VCaP (cell line): ENCODE results near the gene RAB44.

Source experiments
- H3K27ac ChIP-seq: fragments of 450-650 bp; 2 replicates; pipeline ENCODE4 v1.5.1; 2017
- TF ChIP-seq, protein P1 (sequence below): fragments of 450-650 bp; conservative IDR thresholded peaks from 2 replicates; pipeline ENCODE4 v1.5.1; 2017; ENCODE audit warnings: mild to moderate bottlenecking, moderate library complexity

The RAB44 gene

DNA sequence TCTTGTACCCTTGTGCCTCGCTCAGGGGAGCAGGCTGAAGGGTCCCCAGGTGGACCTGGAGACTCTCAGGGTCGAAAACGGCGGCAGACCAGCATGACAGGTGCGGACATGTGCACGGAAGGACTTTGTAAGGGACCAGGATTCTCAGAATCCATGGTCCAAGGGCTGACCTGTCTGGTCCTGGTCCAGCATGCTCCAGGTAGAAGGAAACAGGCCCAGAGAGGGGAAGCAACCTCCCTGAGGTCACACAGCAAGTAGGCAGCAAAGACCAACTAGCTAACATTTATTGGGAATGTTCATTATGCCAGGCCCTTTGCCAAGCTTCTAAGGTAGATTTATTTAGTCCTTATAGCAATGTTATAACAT is 13.2 kb upstream of the RAB44 start:
- H3K27ac ChIP-seq: peak overlapping the region; percentile 76
- TF ChIP-seq, protein P1, sequence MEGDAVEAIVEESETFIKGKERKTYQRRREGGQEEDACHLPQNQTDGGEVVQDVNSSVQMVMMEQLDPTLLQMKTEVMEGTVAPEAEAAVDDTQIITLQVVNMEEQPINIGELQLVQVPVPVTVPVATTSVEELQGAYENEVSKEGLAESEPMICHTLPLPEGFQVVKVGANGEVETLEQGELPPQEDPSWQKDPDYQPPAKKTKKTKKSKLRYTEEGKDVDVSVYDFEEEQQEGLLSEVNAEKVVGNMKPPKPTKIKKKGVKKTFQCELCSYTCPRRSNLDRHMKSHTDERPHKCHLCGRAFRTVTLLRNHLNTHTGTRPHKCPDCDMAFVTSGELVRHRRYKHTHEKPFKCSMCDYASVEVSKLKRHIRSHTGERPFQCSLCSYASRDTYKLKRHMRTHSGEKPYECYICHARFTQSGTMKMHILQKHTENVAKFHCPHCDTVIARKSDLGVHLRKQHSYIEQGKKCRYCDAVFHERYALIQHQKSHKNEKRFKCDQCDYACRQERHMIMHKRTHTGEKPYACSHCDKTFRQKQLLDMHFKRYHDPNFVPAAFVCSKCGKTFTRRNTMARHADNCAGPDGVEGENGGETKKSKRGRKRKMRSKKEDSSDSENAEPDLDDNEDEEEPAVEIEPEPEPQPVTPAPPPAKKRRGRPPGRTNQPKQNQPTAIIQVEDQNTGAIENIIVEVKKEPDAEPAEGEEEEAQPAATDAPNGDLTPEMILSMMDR: no peak

DNA sequence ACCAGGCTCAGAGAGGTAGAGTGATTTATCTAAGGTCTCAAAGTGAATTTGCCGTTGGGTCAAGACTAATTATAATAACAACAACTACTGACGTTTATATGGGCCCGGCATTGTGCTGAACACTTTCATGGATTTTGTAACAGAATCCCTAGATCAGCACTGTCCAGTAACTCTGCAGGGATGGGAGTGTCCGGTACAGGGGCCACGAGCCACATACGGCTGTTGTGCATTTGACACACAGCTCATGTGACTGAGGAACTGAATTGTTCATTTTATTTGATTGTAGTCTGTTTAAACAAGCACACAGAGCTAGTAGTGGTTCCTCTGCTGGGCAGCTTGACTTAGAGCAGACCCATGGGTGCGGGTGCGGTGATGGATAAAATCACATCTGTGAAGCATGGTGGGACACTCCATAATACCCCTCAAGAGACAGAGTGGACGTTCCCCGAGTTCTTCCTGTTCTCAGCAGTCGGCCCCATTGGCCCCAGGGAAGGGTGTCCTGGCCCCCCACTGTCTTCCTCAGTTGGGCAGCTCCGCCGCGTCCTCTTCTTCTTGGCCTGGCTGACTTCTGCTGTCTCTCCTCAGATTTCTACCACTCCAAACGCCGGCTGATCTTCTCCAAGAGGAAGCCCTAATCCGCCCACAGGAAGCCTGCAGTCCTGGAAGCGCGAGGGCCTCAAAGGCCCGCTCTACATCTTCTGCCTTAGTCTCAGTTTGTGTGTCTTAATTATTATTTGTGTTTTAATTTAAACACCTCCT is 12.3 kb upstream of the RAB44 start:
- no peak overlapping the region for H3K27ac ChIP-seq
- TF ChIP-seq, protein P1: no peak

DNA sequence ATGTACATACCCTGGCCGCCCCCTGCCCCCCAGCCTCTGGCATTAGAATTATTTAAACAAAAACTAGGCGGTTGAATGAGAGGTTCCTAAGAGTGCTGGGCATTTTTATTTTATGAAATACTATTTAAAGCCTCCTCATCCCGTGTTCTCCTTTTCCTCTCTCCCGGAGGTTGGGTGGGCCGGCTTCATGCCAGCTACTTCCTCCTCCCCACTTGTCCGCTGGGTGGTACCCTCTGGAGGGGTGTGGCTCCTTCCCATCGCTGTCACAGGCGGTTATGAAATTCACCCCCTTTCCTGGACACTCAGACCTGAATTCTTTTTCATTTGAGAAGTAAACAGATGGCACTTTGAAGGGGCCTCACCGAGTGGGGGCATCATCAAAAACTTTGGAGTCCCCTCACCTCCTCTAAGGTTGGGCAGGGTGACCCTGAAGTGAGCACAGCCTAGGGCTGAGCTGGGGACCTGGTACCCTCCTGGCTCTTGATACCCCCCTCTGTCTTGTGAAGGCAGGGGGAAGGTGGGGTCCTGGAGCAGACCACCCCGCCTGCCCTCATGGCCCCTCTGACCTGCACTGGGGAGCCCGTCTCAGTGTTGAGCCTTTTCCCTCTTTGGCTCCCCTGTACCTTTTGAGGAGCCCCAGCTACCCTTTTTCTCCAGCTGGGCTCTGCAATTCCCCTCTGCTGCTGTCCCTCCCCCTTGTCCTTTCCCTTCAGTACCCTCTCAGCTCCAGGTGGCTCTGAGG is 11.5 kb upstream of the RAB44 start:
- H3K27ac ChIP-seq: no peak overlapping the region
- TF ChIP-seq, protein P1: no peak

DNA sequence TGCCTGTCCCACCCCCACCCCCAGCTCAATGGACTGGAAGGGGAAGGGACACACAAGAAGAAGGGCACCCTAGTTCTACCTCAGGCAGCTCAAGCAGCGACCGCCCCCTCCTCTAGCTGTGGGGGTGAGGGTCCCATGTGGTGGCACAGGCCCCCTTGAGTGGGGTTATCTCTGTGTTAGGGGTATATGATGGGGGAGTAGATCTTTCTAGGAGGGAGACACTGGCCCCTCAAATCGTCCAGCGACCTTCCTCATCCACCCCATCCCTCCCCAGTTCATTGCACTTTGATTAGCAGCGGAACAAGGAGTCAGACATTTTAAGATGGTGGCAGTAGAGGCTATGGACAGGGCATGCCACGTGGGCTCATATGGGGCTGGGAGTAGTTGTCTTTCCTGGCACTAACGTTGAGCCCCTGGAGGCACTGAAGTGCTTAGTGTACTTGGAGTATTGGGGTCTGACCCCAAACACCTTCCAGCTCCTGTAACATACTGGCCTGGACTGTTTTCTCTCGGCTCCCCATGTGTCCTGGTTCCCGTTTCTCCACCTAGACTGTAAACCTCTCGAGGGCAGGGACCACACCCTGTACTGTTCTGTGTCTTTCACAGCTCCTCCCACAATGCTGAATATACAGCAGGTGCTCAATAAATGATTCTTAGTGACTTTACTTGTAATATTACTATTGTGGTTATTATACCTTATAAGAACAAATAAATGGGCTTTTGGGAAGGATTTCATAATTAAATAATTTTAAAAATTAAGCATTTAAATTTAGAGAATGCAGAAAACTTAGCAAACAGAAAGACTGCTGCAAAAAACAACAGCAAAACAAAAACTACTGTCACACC is 10.7 kb upstream of the RAB44 start:
- TF ChIP-seq, protein P1: no peak
- H3K27ac ChIP-seq: no peak overlapping the region

DNA sequence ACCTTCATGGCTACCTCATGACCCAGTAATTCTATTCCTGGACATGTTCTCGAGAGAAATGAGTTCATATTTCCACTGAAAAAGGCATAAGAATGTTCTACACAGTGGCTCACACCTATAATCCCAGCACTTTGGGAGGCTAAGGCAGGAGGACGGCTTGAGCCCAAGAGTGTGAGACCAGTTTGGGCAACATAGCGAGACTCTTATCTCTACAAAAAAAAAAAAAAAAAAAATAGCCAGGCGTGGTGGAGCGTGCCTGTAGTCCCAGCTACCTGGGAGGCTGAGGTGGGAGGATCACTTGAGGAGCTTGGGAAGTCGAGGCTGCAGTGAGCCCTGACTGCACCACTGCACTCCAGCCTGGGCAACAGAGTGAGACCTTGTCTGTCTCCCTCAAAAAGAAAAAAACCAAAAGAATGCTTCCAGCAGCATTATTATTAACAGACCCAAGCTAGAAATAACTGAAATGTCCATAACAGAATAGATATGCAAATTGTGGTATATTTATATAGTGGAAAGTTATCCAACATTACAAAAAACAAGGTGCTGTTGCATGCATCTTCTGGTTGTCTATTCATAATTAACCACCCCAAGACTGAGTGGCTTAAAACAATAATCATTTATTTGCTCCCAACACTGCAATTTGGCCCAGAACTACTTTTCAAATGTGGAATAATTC is 9.4 kb upstream of the RAB44 start:
- TF ChIP-seq, protein P1: no peak
- H3K27ac ChIP-seq: no peak overlapping the region

DNA sequence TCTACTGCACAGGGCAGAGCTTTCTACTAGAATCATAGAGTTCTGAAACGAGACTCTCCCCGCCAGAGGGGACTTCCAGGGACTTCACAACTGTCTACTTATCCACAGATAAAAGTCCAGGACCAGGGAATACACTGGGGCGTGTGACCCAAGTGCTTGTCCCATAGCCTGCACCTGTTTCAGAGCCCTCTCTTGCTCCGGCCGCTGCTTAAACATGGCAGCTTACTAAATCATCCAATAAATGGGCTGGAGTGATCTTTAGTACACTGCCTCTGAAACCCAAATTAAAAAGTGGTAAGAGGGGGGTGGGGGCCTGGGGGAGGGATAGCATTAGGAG is 8.9 kb upstream of the RAB44 start:
- no peak overlapping the region for H3K27ac ChIP-seq
- TF ChIP-seq, protein P1: no peak
